Endothelial cell of hepatic sinusoid (primary cell): Measurements from ENCODE around the gene GPX6.

Source experiments
- in situ Hi-C: cut with HindIII; loops from 2 replicates; pipeline ENCODE4 v1.10.0; 2017; ENCODE audit warnings: low sequenced_read_pairs

Gene GPX6

GRCh38 chr6:28515676-28516075, at the start of gene GPX6:
Gene GPX6, minus strand, starts transcription at chr6:28515793. Its CDS starts 50 bp downstream, at chr6:28515743.
- in situ Hi-C loops, result no loop called here

GRCh38 chr6:28563430-28564095, 48.0 kb upstream of the GPX6 start:
- in situ Hi-C loops, result no loop called here

- in situ Hi-C loops, result no loop called here
These were observed 43.0 kb upstream of the GPX6 start for GRCh38 chr6:28558629-28559028.

GRCh38 chr6:28555136-28555535, 39.5 kb upstream of the GPX6 start:
- in situ Hi-C loops, result no loop called here

- in situ Hi-C loops, result no loop called here
These were observed 38.6 kb upstream of the GPX6 start for GRCh38 chr6:28553986-28554881.

- in situ Hi-C loops, result no loop called here
These were observed 37.9 kb upstream of the GPX6 start for GRCh38 chr6:28553384-28553985.

- in situ Hi-C loops, result no loop called here
These were observed 36.5 kb upstream of the GPX6 start for GRCh38 chr6:28551891-28552666.

GRCh38 chr6:28547003-28547402, 31.4 kb upstream of the GPX6 start:
- in situ Hi-C loops, result loop anchor here (5.0 kb wide), 1 partner anchor 35 kb away; no protein-coding TSS in a partner anchor

GRCh38 chr6:28545955-28546354, 30.4 kb upstream of the GPX6 start:
- in situ Hi-C loops, result loop anchor here (5.0 kb wide), 1 partner anchor 36 kb away; no protein-coding TSS in a partner anchor

GRCh38 chr6:28543651-28544610, 28.3 kb upstream of the GPX6 start:
- in situ Hi-C loops, result no loop called here

GRCh38 chr6:28542440-28543296, 27.1 kb upstream of the GPX6 start:
- in situ Hi-C loops, result no loop called here

- in situ Hi-C loops, result no loop called here
These were observed 26.4 kb upstream of the GPX6 start for GRCh38 chr6:28541996-28542395.

GRCh38 chr6:28537509-28538140, 22.0 kb upstream of the GPX6 start:
- in situ Hi-C loops, result no loop called here

- in situ Hi-C loops, result no loop called here
These were observed 21.5 kb upstream of the GPX6 start for GRCh38 chr6:28537065-28537464.

- in situ Hi-C loops, result no loop called here
These were observed 19.3 kb upstream of the GPX6 start for GRCh38 chr6:28534875-28535274.

- in situ Hi-C loops, result no loop called here
These were observed 18.7 kb upstream of the GPX6 start for GRCh38 chr6:28534306-28534705.

- in situ Hi-C loops, result no loop called here
These were observed 16.0 kb upstream of the GPX6 start for GRCh38 chr6:28531479-28532128.

GRCh38 chr6:28530777-28531176, 15.2 kb upstream of the GPX6 start:
- in situ Hi-C loops, result no loop called here
